NB4 (cell line): ENCODE measurements around the gene FNBP1L.
"Not testable (repeated sequence)": the region's sequence is repeated elsewhere in the genome, so short reads cannot be mapped to it uniquely, and the experiment has no call there.

Source experiments
- DNase-seq: peaks from one replicate; pipeline ENCODE4 v3.0.0; 2010; ENCODE audit warnings: low read depth
- H3K4me3 ChIP-seq: one replicate; pipeline ENCODE4 v1.5.1; 2011; ENCODE audit warnings: mild to moderate bottlenecking, low read depth, low read length, moderate library complexity
- CTCF ChIP-seq: IDR thresholded peaks from one replicate; pipeline ENCODE4 v1.5.1; 2012; ENCODE audit warnings: low read depth, low read length
- MYC ChIP-seq: IDR thresholded peaks from 2 replicates; pipeline ENCODE4 v1.6.1; 2011; ENCODE audit warnings: low read depth, low read length
- POLR2A ChIP-seq: IDR thresholded peaks from 2 replicates; pipeline ENCODE4 v1.6.1; 2011; ENCODE audit warnings: mild to moderate bottlenecking; ENCODE audit not compliant: insufficient read length; ENCODE audit errors: extremely low read depth
- TF ChIP-seq, protein P1 (sequence below): IDR thresholded peaks from 2 replicates; pipeline ENCODE4 v1.6.1; 2011; ENCODE audit warnings: low read depth, low read length

FNBP1L gene

GRCh38 chr1:93471911-93472310, 24.0 kb downstream of the FNBP1L start:
- no peak for DNase-seq
- no peak overlapping the region for H3K4me3 ChIP-seq
- no peak for TF ChIP-seq POLR2A
- no peak for TF ChIP-seq MYC
- TF ChIP-seq CTCF, result no peak
- TF ChIP-seq, protein P1, sequence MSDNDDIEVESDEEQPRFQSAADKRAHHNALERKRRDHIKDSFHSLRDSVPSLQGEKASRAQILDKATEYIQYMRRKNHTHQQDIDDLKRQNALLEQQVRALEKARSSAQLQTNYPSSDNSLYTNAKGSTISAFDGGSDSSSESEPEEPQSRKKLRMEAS, result no peak

- no peak overlapping the region for H3K4me3 ChIP-seq
- no peak for DNase-seq
- no peak for TF ChIP-seq POLR2A
- TF ChIP-seq, protein P1, result no peak
- no peak for TF ChIP-seq MYC
- TF ChIP-seq CTCF, result no peak
Measured at GRCh38 chr1:93474321-93474720, 26.4 kb downstream of the FNBP1L start.

DNA sequence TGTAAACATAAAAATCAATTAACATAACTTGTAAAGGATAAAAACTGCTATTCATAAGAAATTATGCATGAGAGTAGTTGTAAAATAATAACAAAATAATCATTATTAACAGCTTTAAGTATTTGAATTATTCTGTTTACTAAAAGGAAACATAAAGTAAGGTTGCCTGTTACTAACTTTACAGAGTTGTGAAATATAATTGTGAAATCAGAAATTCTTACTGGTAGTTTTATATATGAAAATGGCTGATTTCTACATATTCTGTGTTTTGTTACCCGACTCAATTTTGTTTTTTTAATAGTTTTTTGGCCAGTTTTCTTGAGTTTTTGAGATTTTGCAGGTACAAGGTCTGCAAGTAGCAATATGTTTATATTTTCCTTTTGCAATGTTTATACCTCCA, 27.8 kb downstream of the FNBP1L start:
- no peak overlapping the region for H3K4me3 ChIP-seq
- DNase-seq, result no peak
- no peak for TF ChIP-seq POLR2A
- no peak for TF ChIP-seq CTCF
- no peak for TF ChIP-seq MYC
- TF ChIP-seq, protein P1, result no peak

DNA sequence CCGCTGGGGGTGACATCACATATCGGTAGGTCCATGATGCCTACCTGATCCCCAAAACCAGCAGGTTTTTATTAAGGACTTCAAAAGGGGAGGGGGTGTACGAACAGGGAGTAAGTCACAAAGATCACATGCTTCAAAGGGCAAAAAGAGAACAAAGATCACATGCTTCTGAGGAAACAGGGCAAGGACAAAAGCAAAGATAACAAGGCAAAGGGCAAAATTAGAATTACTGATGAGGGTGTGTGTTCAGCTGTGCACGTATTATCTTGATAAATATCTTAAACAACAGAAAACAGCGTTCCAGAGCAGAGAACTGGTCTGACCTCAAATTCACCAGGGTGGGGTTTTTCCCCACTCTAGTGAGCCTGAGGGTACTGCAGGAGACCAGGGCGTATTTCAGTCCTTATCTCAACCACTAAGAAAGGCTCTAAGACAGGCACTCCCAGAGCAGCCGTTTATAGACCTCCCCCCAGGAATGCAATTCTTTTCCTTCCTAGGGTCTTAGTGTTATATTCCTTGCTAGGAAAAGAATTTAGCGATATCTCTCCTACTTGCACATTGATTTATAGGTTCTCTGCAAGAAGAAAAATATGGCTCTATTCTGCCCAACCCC, 31.3 kb downstream of the FNBP1L start:
- not testable (repeated sequence) for H3K4me3 ChIP-seq, DNase-seq

GRCh38 chr1:93481899-93482298, 34.0 kb downstream of the FNBP1L start:
- not testable (repeated sequence) for H3K4me3 ChIP-seq, DNase-seq

DNA sequence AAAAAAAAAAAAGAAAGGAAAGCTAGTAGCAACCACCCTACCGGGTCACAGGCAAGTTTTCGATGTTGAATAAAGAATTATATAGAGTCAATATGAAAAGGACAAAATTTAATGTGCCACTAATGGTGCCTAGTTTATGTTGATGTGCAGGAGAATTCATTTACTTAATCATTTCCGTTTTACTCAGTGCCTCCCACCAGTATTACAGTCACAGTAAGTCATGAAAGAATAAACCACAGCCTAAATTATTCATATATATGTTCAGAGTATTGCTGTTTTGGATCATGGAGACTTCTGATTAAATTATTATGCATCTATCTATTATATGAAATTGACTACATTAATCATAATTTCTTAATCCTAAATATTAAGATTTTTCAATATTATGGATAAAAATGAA, 35.3 kb downstream of the FNBP1L start:
- DNase-seq, result no peak
- H3K4me3 ChIP-seq, result no peak overlapping the region
- TF ChIP-seq POLR2A, result no peak
- TF ChIP-seq, protein P1, result no peak
- TF ChIP-seq CTCF, result no peak
- TF ChIP-seq MYC, result no peak

DNA sequence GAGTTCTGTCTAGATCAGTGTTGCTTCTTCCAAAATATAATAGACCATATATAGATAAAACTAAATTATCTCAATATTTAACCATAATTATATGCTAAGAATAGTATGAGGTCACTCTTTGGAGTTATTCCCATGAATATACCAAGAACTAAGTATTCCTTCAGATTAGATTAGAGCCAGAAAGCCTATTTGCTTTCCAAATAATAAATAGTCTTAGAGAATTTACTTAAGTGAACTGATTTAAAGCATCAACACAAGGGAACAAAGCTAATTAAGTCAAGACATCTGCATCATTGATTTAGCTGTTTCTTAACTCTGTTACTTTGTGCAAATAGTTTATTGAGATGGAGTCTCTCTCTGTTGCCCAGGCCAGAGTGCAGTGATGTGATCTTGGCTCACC, 35.7 kb downstream of the FNBP1L start:
- H3K4me3 ChIP-seq, result no peak overlapping the region
- DNase-seq, result no peak
- no peak for TF ChIP-seq CTCF
- TF ChIP-seq POLR2A, result no peak
- TF ChIP-seq MYC, result no peak
- TF ChIP-seq, protein P1, result no peak
